Activated CD8-positive, alpha-beta memory T cell treated with anti-CD3 and anti-CD28 coated beads, Interleukin-2, amount 50 U/mL, for 24 hours (primary cell): ENCODE data around the gene C16orf82.

ENCODE experiments used
- DNase-seq: peaks from one replicate; pipeline ENCODE4 v3.0.0-alpha.2; 2020; ENCODE audit errors: extremely low read depth

Gene C16orf82

DNA sequence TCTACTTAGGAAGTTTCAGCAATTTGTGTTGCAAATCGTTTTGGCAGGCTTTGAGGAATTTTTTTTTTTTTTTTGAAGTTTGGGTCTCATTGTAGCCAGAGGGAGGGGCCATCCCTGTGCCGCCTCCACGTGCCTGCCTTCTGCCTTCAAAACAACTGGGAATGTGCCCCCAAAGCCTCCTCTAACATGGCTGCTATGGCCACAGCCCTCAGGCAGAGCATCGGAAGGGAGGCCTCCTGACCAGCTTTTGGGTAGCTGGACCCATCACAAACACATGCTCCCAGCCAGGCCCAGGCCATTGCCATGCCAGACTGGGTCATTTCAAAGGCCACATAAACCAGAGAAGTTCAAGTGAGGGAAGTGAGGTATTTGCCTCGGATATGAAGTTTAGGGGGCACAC lies 21.5 kb downstream of the C16orf82 start:
- no peak for DNase-seq

DNA sequence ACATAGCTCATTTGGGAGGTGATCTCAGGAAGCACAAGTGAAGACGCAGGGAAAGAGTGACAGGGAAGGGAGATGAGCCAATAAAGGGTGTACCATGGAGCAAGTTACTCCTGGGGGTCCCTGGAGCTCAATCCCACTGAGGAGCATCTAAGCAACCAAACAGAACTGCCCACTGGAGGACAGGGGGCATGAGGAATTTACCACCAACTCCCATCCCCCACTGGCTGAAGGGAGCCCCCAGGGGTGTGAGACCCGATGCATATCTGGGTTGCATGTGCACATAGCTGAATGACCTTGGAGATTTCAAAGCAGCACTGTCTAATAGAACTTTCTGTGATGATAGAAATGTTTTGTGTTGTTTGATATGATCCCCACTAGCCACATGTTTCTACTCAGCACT lies 29.6 kb downstream of the C16orf82 start:
- no peak for DNase-seq

DNA sequence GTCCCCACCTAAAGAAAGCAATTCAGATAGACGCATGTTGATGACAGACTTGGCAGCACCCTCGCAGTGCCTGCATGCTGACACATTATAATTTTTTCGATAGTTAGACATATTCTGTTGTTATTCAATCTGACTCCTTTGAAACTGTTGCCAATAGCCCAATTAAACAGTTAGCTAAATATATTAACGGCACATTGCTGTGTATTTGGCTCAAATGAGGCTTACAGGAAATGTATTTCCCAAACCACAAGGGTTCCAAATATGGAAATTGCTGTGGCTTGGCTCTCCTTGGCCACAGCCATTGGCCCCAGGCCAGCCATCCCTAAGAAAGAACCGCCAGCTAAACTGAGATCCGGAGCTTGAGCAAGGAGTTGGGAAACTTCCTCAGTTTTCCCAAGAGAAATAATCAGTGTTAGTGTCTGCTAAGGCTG lies 31.1 kb downstream of the C16orf82 start:
- DNase-seq, result no peak

DNA sequence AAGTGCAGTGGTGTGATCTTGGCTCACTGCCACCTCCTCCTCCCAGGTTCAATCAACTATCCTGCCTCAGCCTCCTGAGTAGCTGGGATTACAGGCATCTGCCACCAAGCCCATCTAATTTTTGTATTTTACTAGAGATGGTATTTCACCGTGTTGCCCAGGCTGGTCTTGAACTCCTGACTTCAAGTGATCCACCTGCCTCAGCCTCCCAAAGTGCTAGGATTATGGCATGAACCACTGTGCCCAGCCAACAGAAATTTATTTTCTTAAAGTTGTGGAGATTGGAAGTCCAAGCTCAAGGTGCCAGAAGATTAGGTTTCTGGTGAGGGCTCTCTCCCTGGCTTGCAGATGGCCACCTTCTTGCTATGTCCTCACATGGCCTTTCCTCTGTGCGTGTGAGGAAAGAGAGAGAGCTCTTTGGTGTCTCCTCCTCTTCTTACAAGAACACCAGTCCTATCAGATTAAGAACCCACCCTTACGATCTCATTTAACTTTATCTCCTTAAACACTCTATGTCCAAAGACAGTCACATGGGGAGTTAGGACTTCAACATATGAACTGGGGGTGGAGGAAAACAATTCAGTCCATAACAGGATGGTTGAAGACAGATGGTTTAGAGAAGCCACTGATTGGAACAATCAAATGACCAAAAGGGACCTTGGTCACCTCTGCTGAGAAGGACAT lies 31.8 kb downstream of the C16orf82 start:
- no peak for DNase-seq

DNA sequence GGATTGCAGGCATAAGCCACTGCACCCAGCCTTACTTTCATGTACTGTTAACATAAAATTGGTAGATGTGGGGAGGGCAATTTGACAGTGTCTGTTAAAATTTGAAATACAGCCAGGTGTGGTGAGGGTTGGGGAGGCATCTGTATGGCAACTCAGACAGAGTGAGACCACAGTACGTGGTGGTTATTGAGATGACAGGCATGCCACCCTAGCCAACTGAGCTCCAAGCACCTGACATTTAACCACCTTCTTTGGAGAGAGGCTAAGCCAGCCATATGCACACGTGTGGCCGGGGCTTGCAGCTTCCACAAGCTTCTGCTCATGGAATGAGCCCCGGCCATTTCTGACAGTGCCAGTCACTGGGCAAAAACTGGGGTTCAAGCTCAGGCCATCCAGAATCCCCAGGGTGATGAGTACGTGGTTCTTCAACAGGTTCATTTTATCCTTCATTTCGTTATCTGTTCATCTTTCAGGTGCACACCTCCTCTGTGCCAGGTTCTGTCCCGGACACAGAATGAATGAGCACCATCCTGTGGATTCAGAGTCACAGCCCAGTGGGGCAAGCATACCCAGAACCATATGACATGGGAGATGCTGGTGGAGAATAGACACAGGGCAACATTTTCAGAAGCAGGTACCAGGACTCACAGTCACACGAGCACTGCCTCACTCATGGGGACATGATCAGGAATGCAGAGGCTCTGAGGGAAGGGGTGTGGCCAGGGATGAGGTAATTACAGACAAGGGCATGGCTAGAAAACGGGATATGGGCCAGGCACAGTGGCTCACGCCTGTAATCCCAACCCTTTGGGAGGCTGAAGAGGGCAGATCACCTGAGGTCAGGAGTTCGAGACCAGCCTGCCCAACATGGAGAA lies 36.2 kb downstream of the C16orf82 start:
- DNase-seq, result no peak

DNA sequence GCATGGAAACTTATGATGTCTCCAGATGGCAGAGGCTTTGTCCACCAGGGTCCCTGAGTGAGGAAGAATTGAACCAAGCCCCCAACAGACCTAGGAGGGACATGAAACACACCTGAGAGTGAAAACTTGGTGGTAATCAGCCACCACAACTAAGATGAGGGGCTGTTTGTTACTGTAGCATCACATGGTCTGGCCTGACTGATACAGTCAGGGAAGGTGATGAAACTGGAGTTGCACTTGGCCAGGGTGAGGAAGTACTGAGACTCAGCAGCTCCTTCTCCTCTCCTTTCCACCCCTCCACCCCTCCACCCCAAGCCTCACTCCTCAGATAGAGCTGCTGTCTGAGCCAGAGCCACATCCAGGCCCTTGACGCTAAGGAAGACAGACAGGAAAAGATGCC lies 37.2 kb downstream of the C16orf82 start:
- DNase-seq, result no peak

DNA sequence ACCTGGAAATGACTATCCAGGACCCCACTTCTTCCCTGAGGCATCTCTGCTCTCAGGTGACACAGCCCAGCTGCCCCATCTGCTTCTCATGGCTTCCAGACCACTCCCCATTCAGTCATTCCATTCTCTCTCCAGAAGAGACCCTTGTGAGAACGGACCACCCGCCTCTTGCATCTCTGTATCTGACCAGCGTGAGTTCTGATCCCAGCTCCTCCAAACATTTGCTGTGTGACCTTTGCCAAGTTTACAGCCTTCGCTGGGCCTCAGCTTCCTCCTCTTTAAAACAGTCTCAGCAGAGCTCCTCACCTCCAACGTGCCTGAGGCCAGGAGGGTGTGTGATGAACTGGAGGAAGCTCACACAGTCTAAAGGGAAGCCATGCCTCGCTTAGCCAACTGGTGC lies 39.6 kb downstream of the C16orf82 start:
- no peak for DNase-seq

DNA sequence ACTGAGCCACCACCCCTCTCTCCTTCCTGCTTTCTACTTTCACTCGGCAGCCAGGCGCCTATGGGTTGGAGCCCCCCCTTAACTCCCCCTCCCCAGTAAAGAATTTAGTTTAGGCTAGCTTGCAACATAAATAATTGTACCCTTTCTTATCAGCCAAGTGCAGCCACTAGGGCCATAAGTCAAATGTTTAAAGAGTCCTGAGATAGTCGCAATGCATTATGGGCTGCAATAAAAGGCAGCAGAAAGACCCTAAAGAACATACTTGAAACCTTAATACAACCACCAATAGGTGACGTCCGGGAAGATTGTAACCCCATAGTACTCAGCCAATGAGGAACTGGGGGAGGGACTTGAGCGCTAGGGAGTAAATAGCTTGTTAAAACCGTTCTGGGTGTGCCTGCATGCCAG lies 40.5 kb downstream of the C16orf82 start:
- no peak for DNase-seq

DNA sequence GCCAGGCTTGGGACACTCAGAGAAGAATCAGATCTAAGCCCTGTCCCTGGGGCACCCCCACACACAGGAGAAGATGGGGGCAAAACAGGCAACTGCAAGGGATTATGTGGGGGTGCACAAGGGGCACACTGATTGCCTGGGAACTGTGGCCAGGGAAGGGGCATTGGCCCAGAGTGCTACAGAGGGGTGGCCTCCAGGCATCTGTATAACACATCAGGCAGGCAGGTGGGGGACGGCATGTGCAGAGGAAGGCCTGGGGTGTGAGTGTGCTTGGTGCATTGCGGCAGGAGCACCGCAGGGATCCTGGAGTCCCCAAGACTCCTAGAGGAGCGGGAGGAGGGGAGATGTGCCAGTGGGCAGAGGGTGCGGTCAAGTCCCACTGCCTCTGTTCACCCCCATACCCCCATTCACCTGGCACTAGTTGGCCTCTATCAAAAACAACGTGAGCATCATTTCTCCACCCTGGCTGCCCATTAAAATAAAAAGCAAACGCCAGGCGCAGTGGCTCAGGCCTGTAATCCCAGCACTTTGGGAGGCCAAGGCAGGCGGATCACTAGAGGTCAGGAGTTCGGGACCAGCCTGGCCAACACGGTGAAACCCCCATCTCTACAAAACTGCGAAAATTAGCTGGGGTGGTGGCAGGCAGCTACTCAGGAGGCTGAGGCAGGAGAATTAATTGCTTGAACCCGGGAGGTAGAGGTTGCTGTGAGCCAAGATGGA lies 41.5 kb downstream of the C16orf82 start:
- DNase-seq, result no peak

DNA sequence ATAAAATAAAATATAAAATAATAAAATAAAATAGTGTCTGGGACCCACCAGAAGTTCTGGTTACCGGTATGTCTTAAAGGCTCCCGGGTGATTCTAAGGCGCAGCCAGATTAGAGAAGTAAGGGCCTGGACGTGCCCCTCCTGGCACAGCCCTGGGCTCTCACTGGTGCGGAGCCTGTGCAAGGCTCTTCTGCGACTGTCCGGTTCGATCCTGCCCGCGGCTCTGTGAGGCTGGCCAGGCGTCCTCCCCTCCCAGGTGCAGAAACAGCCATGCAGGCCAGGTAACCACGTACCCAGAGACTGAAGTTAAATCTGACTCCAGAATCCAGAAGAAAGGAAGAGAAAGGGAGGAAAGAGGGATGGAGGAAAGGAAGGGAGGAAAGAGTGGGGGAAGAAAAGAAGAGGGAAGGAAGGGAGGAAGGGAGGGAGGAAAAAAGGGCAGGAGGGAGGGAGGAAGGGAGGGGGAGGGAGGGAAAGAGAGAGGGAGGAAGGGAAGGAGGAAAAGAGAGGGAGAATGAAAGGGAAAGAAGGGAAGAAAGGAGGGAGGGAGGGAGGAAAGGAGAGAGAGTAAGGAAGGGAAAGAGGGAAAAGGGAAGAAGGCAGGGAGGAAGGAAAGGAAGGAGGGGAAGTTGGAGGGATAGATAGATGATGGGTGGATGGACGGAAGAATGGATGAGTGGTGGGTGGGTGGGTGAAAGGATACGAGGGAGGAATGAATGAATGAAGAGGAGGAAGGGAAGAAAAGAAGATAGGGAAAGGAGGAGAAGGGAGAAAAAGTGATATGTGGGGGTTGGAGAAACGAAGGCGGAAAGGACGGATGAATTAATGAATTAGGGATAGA lies 42.3 kb downstream of the C16orf82 start:
- DNase-seq, result no peak

DNA sequence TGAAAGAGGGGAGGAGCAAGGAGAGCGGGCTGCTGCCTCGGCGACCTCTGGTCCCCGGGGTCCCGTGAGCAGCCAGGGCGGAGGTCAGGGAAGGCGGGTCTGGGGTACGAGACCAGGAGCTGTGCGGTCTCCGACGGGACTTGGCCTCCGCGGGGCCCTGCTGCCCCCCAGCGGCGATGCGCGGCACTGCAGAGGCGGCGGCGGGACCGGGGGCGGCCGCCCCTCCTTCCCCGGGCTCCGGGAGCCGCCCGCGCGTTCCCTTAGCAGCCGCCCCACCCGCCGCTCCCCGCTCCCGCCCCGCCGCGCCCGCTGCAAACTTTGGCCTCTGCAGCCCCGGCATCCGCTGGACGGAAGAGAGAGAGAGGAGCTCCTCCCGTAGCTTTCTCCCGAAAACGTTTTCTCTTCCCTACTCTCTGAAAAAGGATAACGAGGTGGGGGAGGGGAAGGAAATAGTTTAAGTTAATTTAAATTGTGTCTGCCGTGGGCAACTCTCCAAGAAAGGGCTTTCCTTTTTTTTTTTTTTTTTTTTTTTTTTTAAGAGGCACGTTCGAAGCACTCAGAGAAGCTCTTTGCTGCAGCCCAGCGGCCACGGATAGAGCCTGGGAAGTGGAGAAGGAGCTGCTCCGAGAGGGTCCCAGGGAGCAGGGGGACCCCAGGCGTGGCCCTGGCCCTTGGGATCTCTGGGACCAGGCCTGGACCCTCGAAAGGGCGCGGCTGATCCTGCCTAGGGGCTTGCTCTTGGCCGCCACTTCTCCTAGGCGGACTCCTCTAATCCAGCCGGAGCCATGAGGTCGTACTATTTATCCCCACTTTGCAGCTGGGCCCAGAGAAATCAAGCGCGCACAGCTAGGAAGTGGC lies 43.2 kb downstream of the C16orf82 start:
- DNase-seq, result peak; percentile 41

DNA sequence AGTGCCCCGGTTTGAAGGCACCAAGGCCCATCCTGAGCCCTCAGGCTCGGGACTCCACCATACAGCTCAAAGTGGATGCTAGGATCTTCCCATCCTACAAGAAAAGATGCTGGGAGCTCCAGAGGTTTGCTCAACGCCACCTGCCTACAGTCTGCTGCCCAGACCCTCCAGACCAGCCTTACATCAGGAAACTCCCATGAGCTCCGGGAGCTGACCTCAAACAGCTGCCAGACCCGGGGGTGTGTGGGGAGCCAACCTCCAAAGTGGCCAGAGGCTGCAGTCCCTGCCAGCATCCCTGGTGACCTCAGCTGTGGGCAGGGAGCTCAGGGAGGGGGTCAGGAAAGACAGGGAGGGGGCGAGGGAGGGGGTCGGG lies 43.8 kb downstream of the C16orf82 start:
- DNase-seq, result no peak

DNA sequence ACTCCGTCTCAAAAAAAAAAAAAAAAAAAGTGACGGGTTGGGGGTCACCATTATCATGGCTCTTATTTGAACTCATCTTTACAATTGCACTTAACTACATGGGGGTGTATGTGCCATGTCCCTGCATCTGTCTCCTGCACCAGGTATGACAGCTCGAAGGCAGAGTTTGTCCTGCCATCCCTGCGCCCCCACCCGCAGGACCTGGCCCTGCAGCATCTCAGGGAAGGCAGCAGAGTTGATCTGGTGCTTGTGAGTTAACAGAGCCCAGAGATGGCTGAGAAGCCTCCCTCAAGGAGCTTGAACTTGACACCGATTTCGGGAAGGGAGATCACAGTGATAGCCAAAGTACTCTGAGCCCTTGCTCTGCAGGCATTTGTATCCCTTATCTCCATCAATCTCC lies 44.8 kb downstream of the C16orf82 start:
- DNase-seq, result no peak

DNA sequence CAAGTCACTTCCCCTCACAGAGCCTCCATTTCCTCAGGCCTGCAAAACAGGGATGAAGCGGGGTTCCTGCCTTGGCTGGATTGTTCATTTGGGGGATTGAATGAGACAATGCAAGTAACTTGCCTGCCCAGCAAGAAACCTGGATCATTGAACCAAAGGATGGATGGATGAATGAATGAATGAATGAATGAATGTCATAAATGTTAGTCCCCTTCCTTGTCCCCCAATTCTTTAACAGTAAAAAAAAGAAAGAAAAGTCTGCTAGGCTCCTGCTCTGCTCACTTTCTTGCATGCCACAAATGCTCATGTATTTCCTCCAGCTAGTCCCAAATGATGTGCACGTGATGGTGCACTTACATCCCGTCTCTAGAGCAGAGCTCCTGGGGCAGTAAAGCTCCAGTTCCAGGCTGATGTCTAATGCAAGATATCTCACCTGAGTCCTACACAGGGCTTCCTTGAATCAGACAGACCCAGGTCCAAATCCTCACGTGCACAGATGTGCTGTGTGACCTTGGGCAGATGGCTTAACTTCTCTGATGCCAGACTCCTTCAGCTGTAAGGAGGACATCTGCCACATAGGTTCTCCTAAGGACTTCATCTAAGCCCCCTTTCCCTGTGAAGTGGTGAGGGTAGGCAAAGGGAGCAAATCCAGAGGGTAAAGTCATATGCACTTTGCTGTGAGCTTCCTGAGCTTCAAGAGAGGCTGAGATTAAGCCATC lies 45.5 kb downstream of the C16orf82 start:
- DNase-seq, result no peak

DNA sequence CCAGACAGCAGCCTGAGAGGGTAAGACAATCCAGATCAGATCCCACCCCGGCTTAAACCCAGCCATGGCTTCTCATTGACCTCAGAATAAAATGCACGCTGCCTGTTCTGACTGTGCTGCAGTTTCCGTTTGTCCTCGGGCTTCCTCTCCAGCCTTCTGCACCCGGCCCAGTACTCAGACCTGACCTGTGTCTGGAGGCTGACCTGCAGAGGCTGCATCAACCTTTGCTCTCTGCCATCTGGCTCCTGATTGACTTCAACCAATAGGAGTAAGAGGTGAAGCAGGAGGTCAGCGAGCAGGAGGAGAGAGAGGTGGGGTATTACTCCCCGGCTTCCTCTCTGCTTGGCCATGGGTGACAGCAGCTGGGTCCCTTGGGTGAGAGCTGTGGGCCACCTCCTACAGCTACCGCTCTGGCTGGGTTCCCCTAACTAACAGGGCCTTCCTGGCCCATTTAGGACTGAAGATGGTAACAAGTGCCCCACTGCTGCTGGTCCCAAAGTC lies 46.7 kb downstream of the C16orf82 start:
- no peak for DNase-seq

DNA sequence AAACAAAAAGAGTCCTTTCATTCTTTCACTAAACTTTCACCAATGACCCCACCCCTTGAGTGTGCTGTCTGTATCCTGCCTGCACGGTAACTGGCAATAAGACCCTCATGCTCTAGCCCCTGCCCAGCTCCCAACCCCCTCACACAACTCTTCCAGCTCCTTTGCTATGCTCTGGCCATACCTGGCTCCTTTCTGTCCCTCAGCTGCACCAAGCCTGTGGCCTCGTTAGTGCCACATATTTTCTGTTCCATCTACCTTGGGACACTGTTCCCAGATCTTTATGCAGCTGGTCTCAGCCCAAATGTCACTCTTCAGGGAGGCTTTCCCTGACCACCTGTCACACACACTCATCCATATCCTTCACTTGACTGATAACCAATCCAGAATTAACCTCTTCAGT lies 47.3 kb downstream of the C16orf82 start:
- no peak for DNase-seq

DNA sequence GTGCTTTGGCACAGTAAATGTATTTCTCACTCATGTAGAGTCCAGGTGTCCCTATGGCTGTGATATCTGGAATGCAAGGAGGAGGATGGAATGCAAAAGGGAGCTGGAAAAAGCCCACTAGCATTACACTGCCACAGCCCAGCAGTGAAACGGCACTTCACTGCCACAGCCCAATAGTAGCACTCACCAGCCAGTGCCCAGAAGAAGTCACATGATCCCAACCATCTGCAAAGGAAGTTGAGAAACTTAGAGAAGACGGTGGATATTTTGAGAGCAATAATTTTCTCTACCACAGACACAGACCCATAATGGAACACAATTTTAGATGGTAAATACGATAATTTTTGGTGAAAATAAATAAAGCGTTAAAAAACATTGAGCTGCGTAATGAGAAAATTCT lies 51.8 kb downstream of the C16orf82 start:
- DNase-seq, result no peak
